Neutrophil (primary cell): ENCODE measurements around the gene PCDHA8.

ENCODE experiments used
- H3K27ac ChIP-seq: fragments of 200-600 bp; sonication (generic); 2 replicates; pipeline ENCODE4 v1.5.1; 2016; ENCODE audit warnings: mild to moderate bottlenecking, moderate library complexity
- H3K27me3 ChIP-seq: fragments of 200-600 bp; sonication (generic); 2 replicates; pipeline ENCODE4 v1.6.0; 2016; ENCODE audit warnings: mild to moderate bottlenecking
- H3K36me3 ChIP-seq: fragments of 200-600 bp; sonication (generic); 2 replicates; pipeline ENCODE4 v1.5.1; 2017
- H3K4me1 ChIP-seq, 2 experiments: fragments of 200-600 bp in 1 of 2; sonication (generic) in 1 of 2; 1 replicate in 1 of 2; 2 replicates in 1 of 2; pipeline versions ENCODE4 v1.5.1 to v1.6.1; 2013 to 2016; ENCODE audit warnings: low read depth in 1 of 2, low read length in 1 of 2, mild to moderate bottlenecking in 1 of 2, moderate library complexity in 1 of 2; ENCODE audit not compliant: control insufficient read depth in 1 of 2, insufficient read depth in 1 of 2
- H3K4me3 ChIP-seq, 2 experiments: fragments of 200-600 bp in 1 of 2; sonication (generic) in 1 of 2; 1 replicate in 1 of 2; 2 replicates in 1 of 2; pipeline ENCODE4 v1.5.1; 2013 to 2016; ENCODE audit warnings: low read depth in 1 of 2, low read length in 1 of 2, mild to moderate bottlenecking in 1 of 2, moderate library complexity in 1 of 2
- H3K9me3 ChIP-seq: fragments of 200-600 bp; sonication (generic); 2 replicates; pipeline ENCODE4 v1.5.1; 2016
- CTCF ChIP-seq: fragments of 200-600 bp; sonication (generic); IDR thresholded peaks from 2 replicates; pipeline ENCODE4 v1.5.1; 2016; ENCODE audit warnings: antibody characterized with exemption

PCDHA8 gene

GRCh38 chr5:140883373-140883772 lies 42.4 kb downstream of the PCDHA8 start:
- Histone ChIP-seq H3K27me3 (peaks cover 41% of the 10 kb centered on the region), H3K9me3 (peaks cover 27% of the 10 kb centered on the region), H3K27ac (no peak overlapping the region), H3K4me3 (no peak overlapping the region), H3K36me3 (no peaks in the 10 kb centered on the region), H3K4me1 (no peaks in the 10 kb centered on the region)
- TF ChIP-seq CTCF, result no peak

- no peaks in the 10 kb centered on the region for H3K36me3 ChIP-seq
- H3K27me3 ChIP-seq, result peaks cover 41% of the 10 kb centered on the region
- no peak overlapping the region for H3K27ac ChIP-seq
- no peak overlapping the region for H3K4me3 ChIP-seq
- TF ChIP-seq CTCF, result no peak
- H3K9me3 ChIP-seq, result peaks cover 27% of the 10 kb centered on the region
- no peaks in the 10 kb centered on the region for H3K4me1 ChIP-seq
Measured at GRCh38 chr5:140883927-140884697, 43.1 kb downstream of the PCDHA8 start.
